ENCODE data around the gene TK2.
"Not testable (repeated sequence)": the region's sequence is repeated elsewhere in the genome, so short reads cannot be mapped to it uniquely, and the experiment has no call there.

TK2 gene

DNA sequence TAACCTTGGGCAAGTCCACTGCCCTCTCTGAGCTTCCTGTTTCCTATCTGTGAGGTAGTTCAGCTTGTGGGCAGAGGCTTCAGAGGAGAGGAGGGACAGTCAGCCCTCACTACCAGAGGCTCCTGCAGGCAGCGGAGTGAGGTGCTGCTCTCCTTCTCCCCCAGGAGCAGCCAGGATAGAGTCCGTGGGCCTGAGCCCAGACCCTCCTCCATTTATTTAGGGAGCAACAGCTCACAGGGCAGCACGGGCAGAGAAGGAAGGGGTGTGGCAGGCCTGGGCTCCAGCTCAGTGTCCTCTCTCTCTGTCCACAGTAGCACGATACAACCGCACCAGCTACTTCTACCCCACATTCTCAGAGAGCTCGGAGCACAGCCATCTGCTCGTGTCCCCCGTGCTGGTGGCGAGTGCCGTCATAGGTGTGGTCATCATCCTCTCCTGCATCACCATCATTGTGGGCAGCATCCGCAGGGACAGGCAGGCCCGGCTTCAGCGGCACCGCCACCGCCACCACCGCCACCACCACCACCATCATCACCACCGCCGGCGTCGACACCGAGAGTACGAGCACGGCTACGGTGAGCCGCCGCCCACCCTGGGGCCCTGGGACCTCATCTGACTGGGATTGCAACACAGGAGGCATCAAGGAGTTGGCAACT, 80.5 kb downstream of the TK2 start:
- CTCF ChIA-PET = interaction anchor here (1.6 kb wide), 1 partner anchor 63 kb away, joined by 4 read pairs; no protein-coding TSS in a partner anchor
- TF ChIP-seq, protein P1, sequence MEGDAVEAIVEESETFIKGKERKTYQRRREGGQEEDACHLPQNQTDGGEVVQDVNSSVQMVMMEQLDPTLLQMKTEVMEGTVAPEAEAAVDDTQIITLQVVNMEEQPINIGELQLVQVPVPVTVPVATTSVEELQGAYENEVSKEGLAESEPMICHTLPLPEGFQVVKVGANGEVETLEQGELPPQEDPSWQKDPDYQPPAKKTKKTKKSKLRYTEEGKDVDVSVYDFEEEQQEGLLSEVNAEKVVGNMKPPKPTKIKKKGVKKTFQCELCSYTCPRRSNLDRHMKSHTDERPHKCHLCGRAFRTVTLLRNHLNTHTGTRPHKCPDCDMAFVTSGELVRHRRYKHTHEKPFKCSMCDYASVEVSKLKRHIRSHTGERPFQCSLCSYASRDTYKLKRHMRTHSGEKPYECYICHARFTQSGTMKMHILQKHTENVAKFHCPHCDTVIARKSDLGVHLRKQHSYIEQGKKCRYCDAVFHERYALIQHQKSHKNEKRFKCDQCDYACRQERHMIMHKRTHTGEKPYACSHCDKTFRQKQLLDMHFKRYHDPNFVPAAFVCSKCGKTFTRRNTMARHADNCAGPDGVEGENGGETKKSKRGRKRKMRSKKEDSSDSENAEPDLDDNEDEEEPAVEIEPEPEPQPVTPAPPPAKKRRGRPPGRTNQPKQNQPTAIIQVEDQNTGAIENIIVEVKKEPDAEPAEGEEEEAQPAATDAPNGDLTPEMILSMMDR (conservative IDR thresholded peaks at IDR 0.05; ENCODE audit: low read depth) = no peak
- no peak for DNase-seq (ENCODE audit: low spot score)
- no peak overlapping the region for H3K27ac ChIP-seq
- POLR2A ChIA-PET (ENCODE audit: low non-redundant PET) = no interaction called here

DNA sequence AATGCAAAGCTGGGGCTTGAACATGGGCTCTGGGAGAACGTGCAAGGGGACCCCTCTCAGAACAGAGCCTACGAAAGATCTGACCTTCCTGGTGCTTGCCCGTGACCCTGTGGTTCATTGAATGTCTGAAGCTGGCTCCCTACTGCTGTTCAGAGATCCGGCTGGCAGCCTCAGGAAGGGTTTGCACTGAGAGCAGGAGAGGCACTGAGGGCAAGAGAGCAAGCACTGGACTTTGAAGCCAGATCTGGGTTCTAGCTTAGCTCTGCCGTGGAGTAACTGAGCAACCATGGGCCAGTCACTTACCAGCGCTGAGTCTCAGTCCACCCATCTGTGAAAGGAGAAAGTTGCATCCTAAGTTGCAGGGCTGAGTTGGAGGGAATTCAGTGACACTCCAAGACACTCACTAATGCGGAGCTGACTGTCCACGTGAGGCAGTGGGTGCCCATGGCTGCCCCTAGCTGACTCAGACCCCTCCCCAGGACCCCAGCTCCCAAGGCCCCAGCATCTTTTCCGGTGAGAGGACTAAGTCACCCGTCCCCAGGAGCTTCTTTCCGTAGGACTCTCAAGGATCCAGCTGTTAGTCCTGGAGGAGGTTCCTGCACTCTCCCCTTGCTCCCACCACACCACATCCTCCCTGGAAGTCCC, 81.5 kb downstream of the TK2 start:
- ChIA-PET POLR2A (ENCODE audit: low non-redundant PET) (no interaction called here), CTCF (interaction anchor here (1.6 kb wide), 1 partner anchor 62 kb away, joined by 4 read pairs; no protein-coding TSS in a partner anchor)
- TF ChIP-seq, protein P1 (conservative IDR thresholded peaks at IDR 0.05; ENCODE audit: low read depth) = no peak
- no peak for DNase-seq (ENCODE audit: low spot score)
- no peak overlapping the region for H3K27ac ChIP-seq

DNA sequence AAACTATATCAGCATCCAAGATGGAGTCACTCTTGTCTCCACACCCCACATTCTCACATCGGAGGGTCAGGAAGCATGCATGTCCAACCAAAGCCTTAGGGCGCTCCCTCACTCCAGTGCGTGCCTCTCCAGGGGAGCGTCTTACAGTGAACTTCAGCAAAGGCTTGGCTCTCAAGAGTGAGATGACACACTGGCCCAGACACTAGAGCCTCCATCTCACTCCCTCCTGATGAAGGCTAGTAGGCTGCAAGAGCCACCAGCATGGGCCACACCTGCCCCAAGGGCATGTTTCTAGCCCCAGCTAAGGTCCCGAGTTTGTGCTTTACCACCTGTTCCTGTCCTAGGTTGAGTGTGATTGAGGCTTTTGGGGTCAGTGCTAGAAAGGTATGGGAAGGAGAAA, 82.3 kb downstream of the TK2 start:
- ChIA-PET CTCF (interaction anchor here (1.6 kb wide), 1 partner anchor 61 kb away, joined by 4 read pairs; no protein-coding TSS in a partner anchor), POLR2A (ENCODE audit: low non-redundant PET) (no interaction called here)
- TF ChIP-seq, protein P1 (conservative IDR thresholded peaks at IDR 0.05; ENCODE audit: low read depth) = no peak
- H3K27ac ChIP-seq = no peak overlapping the region
- no peak for DNase-seq (ENCODE audit: low spot score)

DNA sequence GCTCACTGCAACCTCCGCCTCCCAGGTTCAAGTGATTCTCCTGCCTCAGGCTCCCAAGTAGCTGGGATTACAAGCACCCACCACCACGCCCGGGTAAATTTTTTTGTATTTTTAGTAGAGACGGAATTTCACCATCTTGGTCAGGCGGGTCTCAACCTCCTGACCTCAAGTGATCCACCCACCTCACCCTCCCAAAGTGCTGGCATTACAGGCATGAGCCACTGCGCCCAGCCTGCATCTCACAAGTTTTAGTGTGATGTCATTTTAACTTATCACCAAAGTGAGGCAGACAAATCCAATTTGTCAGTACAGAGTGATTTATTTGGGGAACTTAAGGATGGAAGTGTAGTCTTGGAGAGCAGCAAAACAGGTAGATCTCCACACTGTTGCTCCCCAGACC, 83.3 kb downstream of the TK2 start:
- DNase-seq (ENCODE audit: low spot score); POLR2A ChIA-PET (ENCODE audit: low non-redundant PET); CTCF ChIA-PET; H3K27ac ChIP-seq: not testable (repeated sequence)

DNA sequence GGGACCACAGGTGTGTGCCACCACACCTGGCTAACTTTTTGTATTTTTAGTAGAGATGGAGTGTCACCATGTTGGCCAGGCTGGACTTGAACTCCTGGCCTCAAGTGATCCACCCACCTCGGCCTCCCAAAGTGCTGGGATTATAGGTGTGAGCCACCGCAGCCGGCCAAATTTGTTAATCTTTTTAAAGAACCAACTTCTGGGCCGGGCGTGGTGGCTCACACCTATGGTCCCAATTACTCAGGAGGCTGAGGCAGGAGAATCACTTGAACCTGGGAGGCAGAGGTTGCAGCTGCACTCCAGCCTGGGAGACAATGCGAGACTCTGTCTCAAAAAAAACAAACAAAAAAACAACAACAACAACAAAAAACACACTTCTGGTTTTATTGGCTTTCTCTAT, 84.0 kb downstream of the TK2 start:
- CTCF ChIA-PET; DNase-seq (ENCODE audit: low spot score); POLR2A ChIA-PET (ENCODE audit: low non-redundant PET); H3K27ac ChIP-seq: not testable (repeated sequence)

DNA sequence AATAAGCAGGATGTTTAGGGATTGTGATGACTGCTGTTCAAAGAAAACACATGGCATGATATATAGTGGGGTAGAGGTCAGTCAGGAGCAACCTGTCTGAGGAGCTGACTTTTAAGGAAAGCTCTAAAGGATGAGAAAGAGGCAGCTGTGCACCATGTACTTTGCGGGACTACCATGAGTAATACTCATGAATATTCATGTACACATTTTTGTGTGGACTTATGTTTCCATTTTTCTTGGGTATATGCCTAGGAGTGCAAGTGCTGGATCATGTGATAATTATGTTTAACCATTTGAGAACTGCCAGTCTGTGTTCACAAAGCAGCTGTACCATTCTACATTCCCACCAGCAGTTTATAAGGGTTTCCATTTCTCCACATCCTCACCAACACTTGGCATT, 87.0 kb downstream of the TK2 start:
- ChIA-PET POLR2A (ENCODE audit: low non-redundant PET) (no interaction called here), CTCF (interaction anchor here (0.8 kb wide), 1 partner anchor 17 kb away, joined by 3 read pairs; no protein-coding TSS in a partner anchor)
- TF ChIP-seq, protein P1 (conservative IDR thresholded peaks at IDR 0.05; ENCODE audit: low read depth) = no peak

DNA sequence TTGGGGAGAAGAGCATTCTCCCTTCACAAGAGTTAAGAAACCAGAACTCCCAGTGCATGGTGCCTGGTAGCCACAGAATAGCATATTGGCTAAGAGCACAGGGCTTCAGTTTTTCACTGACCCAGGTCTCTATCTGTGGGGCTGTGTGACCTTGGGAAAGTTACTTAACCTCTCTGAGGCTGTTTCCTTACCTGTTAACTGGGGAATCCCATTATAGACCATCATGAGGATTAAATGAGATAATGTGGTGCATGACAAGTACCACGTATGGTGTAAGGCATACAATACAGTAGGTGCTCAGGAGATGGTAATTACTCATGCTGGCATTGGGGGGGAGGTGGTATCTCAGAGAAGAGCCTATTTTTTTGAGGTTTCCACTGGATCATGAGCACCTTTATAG, 89.2 kb downstream of the TK2 start:
- ChIA-PET POLR2A (ENCODE audit: low non-redundant PET) (no interaction called here), CTCF (interaction anchor here (0.6 kb wide), 1 partner anchor 23 kb away, joined by 4 read pairs; no protein-coding TSS in a partner anchor)
- no peak overlapping the region for H3K27ac ChIP-seq
- TF ChIP-seq, protein P1 (conservative IDR thresholded peaks at IDR 0.05; ENCODE audit: low read depth) = no peak
- no peak for DNase-seq (ENCODE audit: low spot score)

More for the DNA sequence above, 87.0 kb downstream of the TK2 start:
- no peak for DNase-seq (ENCODE audit: low spot score)
- H3K27ac ChIP-seq = no peak overlapping the region

All from RWPE1 (cell line).